Stimulated activated CD4-positive, alpha-beta T cell treated with anti-CD3 and anti-CD28 coated beads, Interleukin-2, amount 100 ng/mL, for 24 hours (primary cell): Measurements from ENCODE around the gene CCDC201.
"Not testable (repeated sequence)": the region's sequence is repeated elsewhere in the genome, so short reads cannot be mapped to it uniquely, and the experiment has no call there.

ENCODE experiments used
- DNase-seq, 2 donors: peaks; one replicate each; pipeline ENCODE4 v3.0.0-alpha.2; 2020

The CCDC201 gene

DNA sequence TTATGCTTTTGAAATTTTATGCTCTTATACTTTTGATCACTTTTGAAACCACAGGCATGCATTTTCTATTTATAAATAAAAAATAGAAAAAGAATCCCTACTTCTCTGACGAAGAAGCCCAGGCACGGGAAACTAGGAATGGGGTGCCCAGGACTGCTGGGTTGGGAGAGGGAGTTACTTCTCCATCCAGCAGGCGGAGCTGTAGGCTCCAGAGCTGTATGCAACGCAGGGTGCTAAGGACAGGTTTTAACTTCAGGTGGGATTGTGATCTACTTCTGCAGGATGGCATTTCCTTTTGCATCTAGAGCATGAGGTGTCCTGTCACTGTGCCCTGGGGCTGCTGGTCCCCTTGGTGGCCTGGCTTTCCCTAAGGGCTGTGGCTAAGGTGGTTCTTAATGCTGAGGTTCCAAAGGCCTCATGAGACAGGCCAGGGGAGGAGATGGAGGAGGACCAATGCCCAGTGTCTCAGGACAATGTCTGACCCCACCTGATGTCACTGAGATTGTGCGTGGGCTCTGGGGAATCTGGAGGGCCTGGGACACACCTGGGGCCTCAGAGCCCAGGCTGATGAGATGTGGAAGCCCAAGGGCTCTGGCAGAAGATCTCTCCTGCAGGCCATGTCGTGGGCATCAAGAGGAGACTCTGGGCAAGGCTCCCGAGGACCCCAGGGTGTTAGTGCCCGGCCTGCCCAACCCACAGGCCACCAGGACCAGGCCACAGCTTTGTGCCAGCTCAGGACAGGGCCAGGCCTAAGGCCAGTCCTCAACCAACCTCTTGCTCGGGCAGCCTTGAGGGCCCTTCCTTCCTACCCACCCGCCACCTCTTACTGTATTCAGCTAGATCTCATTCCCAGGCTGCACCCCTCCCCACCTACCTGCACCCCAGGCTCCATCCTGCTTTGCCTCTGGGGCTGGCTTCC, 507 bp downstream of the CCDC201 start:
- DNase-seq: no peak

DNA sequence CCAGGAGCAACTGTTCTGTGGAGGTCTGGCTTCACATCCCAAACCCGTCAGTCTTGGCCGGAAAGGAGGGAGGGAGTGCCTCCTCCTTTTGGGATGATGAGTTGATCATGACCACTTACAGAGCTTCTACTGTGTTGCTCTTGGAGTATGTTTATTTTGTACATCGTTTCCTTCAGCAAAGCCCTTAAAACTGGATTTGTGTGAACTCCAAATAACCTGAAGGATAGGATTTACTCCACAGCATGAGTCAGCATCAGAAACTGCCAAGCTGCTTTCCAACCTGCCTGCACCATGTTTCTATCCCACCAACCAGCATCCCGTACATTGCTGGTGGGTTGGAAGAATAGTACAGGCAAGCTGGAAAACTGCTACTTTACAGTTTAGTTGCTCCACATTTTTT, 3.5 kb downstream of the CCDC201 start:
- DNase-seq: no peak

DNA sequence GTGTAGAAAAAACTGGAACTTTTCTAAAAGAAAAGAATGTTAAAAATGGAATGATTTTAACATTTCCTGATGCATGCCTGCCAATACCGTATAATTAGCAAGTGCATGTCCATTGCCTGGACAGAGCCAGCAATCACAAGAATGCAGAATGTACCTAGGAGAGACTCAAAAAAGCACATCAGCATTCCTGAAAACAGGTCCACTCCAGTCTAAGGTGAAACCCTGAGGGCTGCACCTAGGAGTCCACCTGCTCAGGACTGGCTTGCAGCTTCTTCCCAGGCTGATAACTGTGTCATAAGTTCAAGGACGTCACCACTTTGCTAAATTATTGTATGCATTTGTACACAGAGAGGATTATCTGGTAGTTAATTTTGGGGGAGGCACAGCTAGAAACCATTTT, 5.4 kb downstream of the CCDC201 start:
- no peak for DNase-seq

DNA sequence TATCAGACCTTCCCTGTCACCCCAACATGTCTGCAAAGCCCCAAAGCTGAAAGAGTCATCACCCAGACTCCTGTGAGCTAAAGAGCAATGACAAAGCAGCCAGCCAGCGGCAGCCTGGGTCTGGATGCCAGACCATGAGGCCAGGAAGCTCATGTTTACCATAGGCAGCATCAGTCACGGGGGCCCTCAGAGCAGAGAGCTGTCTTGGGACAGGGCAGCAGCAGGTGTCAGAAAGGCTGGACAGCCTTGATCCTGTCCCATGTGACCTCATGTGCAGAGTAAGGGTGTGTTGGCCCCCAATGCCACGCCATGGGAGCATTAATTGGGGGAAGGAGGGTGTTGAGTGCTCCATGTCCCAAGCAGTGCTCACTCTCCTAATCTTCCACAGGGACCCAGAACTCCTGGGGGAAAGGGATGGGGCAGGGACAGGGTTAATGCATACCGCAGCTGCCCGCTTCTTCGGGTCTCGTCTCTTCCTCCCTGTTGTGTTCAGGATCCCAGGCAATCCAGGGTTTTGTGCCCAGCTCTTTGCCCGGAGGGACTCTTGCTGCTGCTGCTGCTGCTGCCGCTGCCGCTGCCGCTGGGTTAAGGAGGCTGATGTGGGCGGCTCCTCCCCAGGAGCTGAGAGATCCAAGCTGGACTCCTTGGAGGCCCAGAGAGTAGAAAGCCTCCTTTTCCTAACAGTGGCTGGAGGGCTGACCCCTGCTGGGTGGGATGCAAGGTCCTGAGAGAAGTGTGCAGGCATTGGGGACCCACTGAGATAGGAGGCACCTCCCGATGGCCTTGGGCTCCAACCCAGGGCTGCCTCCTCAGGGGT, 7.1 kb downstream of the CCDC201 start:
- no peak for DNase-seq

DNA sequence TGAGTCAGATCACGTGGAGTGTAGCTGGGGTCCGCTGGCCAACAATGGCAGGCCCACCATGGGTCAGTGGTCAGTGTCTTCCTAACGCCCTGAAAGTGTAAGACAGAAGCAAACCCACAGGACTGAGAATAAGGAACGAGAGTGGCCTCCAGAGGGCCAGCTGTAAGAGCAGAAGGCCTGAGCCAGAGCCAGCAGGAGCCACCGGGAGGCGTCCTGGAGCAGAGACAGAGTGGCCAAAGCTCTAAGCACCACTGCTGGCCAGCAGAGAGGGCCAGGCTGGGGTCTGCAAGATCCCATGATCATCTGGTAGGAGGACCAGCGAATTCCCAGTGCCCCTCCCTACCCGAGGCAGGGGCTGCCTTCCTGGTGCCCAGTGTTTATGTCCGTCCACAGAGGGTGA, 9.2 kb downstream of the CCDC201 start:
- DNase-seq: no peak

DNA sequence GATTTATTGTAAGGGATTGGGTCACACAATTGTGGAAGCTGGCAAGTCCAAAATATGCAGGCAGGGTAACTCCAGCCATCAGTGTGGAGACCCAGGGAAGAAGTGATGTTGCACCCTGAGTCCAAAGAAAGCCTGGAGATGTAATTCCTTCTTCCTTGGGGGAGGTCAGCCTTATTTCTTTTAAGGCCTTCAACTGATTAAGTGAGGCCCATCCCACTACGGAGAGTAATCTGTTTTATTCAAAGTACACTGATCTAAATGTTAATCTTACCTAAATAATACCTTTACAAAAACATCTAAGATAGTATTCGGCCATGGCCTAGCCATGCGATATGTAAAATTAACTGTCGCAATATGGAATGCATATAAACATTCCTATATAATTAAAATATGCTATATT, 16.0 kb downstream of the CCDC201 start:
- not testable (repeated sequence) for DNase-seq

DNA sequence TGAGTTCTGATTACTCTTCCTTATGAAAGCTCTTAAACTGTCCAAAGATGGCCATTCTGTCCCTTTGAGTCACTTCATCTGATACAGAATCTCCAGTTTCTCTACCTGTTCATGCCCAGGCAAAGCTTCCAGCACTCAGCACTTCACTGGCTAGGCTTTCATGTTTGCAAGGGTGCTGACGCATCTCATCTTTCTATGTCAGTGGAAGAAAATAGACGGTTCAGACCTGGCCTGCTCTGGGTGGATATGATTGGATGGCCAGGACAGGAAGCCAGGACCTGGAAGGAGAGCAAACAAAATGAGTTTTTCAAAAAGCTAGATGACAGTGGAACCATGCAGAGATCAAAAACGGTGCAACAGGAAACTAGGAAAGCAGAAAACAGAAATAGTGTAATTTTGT, 17.2 kb downstream of the CCDC201 start:
- DNase-seq: not testable (repeated sequence)

DNA sequence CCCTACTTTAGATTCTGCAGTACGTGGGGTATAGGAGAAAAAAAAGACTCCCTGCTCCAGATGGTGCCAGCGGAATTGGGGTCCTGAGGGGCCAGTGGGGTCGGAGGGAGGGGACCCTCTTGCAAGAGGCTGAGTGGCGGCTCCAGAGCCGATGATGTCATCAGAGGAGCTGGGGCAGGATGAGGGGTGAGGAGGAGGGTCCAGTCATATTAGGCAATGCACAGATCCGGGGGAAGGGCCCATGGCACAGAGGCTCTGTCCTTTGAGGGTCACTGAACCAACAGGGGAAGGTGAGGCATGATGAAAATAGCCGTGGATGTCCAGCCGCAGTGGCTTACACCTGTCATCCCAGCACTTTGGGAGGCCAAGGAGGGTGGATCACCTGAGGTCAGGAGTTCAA, 19.4 kb downstream of the CCDC201 start:
- not testable (repeated sequence) for DNase-seq

DNA sequence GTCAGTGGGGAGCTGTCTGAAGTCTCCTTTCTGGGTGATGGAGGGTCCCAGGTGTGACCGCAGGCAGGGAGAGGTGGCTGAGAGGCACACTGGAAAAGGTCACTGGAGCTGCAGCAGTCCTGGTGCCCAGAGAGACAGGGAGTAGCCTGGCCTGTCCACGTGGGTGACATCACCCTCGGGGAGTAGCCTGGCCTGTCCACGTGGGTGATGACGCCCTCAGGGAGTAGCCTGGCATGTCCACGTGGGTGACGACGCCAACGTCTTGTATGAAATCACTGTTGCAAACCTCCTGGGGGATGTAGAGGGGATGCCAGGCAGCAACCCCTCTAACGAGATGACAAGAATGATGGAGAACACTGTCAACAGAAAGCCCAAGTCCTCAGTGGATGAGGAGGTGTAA, 19.9 kb downstream of the CCDC201 start:
- not testable (repeated sequence) for DNase-seq

DNA sequence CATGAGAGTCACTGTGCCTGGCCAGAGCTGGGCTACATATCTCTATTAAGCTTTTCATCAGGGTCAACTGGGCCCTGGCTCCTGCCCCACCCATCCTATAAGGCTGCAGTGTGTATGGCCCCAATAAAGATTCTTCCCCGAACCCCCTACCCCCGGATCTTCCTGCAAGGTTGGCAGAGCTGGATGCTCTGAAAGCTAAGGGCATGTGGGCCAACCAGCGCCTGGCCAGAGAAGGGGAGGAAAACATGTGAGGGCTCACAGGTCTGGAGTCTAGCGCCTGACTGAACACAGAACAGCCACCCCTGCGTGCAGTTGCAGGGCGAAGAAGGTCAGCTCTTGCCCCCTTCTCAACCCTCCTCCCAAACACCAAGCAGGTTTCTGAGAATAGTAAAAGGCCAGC, 24.1 kb downstream of the CCDC201 start:
- not testable (repeated sequence) for DNase-seq

DNA sequence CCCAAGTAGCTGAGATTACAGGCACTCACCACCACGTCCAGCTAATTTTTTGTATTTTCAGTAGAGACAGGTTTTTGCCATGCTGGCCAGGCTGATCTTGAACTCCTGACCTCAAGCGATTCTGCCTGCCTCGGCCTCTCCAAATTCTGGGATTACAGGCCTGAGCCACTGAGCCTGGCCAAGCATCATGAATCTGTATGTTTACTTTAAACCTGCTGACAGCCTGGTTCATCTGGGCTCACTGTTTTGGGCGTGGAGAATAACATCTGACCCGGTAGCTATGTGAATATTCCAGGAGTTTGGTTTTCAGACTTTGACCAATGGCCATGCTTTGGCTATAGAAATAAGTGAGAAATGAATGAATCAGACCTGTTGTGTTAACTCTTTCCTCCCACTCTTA, 26.3 kb downstream of the CCDC201 start:
- not testable (repeated sequence) for DNase-seq

DNA sequence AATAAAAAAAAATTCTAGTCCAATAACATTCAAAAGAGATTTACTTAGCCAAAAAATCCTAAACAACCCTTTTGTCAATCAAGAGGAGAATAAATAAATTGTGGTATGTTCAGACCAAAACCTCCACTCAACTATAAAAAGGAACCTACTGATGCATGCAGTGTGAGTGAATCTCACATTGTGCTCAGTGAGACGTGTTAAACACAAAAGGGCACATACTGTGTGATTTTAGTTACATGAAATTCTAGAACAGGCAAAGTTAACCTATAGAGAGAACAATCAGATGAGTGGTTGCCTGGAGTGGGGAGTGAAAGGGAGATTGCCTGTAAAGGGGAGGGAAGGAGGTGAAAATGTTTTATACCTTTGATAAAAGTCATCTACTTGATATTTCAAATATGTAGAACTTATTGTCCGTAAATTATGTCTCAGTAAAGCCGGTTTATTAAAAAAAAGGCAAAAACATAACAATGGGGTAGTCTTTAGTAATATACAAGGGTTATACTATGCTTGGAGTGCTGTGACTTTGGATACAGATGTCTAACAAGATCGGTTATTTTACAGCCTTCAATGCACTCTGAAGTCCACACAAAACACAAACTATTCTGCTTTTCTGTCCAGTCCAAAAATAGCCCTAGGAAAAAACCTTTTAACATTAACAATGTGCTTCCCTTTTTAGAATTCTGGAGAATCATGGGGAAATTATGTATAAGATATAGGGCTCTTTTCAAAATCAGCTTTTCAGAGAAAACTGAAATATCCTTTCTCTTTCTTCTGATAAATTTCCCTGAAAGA, 30.8 kb downstream of the CCDC201 start:
- not testable (repeated sequence) for DNase-seq

DNA sequence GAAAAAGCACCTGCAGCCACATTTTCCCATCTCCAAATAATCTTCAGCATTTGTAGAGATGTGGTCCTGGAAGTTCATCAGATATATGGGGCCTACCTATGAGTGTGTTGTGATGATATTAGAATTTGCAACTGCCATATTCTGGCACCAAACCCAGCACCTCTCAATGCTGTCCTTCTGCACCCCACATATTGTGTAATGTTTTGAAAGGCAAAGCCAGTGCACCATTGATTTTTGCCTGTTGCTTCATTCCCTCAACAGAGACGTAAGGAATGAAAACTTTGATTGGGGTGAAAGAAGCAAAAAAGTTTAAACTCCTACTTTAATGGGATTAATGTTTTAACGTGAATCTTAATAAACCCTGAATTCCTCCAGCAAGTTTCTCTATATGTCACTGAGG, 34.0 kb downstream of the CCDC201 start:
- DNase-seq: not testable (repeated sequence)

DNA sequence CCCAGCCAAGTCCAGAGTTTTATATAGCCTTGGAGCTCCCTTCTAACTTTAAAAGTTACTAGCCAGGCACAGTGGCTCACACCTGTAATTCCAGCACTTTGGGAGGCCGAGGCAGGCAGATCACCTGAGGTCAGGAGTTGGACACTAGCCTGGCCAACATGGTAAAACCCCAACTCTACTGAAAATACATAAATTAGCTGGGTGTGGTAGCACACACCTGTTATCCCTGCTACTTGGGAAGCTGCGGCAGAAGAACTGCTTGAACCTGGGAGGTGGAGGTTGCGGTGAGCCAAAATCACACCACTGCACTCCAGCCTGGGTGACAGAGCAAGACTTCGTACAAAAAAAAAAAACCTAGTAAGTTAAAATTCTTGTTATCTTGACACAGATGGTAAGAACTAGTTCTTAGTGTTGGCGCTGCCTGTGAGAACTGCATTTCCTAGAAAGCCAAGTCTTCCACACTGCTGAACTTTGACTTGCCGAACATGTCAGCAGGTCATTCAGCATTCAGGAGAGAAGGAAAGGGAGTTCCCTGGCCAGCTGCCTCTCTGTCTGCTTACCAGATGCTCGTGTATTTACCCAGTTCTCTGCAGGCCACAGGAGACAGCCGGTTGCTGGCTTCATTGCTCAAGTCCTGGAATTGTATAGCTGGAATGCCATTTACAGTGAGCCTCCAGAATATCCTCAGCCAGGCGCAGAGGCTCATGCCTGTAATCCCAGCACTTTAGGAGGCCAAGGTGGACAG, 40.3 kb downstream of the CCDC201 start:
- DNase-seq: not testable (repeated sequence)

DNA sequence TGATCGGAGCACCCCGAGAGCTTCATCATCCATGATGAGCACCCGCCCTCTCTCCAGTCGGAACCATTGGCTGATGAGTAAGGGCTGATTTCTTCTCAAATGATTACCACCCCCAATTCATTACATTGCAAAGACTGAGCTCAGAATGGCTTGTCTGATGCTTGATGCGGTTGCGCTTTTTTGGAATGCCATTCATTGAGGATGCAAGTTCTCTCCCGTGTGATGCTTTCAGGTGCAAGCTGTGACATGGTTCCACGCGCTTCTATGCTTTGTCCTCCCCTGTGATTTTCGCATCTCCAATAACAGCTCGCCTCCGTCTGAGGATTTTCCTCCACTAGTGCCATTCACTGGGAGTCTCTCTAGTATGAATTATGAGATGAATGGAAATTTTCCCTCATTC, 43.0 kb downstream of the CCDC201 start:
- not testable (repeated sequence) for DNase-seq

DNA sequence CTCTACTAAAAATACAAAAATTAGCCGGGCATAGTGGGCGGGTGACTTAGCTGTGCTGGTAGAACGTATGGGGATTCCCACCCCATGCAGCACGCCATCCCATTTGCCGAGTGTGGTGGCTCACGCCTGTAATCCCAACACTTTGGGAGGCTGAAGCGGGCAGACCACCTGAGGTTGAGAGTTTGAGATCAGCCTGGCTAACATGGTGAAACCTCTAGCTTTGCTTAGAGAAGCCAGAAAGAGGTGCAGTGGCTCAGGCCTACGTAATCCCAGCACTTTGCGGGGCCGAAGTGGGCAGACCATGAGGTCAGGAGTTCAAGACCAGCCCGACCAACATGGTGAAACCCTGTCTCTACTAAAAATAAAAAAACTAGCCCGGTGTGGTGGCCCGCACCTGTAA, 45.2 kb downstream of the CCDC201 start:
- not testable (repeated sequence) for DNase-seq

DNA sequence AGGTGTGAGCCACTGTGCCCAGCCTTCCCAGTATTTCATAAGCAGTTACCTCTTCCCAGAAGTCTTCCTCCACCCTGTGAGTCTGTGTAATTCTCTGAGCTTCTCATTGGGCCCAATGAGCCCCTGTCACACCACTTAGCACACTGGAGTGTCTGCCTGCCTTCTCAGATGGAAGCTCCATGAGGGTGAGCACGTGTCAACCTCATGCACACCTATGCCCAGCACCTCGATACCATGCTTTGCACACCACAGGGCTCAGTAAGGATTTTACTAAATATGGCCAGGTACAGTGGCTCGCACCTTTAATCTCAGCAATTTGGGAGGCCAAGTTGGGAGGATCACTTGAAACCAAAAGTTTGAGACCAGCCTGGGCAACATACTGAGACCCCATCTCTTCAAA, 46.3 kb downstream of the CCDC201 start:
- DNase-seq: not testable (repeated sequence)

DNA sequence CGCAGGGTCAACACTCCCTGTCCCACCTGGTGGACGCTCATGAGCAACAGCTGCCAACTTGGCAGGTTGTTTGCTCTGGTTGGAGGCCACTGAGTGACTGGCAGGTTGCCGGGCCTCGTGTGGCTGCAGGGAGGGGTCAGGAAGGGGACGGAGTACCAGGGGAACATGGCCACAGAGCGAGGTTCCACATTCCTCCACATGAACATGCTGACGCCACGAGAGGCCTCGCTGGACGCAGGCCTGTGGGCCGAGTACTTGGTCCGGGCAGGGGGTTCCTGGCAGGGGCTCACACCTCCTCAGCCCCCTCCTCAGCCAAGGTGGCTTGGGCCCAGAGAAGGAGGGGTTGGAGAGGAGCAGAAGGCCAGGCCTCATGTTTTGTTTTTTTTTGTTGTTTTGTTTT, 54.1 kb downstream of the CCDC201 start:
- not testable (repeated sequence) for DNase-seq

DNA sequence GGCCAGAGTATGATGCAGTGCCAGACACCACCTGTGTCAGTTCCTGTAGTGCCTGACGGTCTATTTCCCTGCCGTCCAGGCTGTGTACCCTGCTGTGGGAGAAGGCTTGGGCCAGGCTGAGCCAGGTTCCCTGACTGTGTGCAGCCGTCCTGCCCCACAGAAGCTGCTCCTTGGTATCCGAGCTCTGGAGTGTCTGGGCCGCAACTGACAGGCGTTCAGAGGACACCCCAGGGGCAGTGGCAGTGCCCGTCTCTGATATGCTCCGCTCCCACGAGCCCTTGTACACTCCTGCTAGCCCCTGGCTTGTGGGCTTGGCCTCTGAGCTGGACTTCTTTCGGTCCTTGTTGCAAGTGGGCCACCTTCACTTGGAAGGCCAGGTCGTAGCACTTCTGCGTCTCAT, 55.0 kb downstream of the CCDC201 start:
- DNase-seq: not testable (repeated sequence)

DNA sequence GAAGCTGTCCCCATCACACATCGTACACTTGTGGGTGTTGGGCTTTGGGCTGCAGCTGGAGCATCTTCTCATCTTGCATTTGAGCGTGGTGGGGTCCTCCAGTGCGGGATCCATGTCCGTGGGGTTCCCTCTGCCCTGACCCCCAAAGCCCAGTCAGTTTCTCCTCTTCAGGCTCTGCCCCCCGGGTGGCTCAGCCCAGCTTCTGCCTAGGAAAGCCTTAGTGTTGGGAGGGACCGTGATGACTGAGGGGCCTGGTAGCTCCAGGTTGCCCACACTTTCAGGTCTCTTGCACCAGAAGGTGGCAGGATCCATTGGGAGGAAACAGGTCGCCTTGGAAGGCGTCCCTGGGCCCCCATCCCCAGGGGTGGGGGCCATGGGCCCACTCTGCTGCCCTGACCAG, 55.9 kb downstream of the CCDC201 start:
- not testable (repeated sequence) for DNase-seq

DNA sequence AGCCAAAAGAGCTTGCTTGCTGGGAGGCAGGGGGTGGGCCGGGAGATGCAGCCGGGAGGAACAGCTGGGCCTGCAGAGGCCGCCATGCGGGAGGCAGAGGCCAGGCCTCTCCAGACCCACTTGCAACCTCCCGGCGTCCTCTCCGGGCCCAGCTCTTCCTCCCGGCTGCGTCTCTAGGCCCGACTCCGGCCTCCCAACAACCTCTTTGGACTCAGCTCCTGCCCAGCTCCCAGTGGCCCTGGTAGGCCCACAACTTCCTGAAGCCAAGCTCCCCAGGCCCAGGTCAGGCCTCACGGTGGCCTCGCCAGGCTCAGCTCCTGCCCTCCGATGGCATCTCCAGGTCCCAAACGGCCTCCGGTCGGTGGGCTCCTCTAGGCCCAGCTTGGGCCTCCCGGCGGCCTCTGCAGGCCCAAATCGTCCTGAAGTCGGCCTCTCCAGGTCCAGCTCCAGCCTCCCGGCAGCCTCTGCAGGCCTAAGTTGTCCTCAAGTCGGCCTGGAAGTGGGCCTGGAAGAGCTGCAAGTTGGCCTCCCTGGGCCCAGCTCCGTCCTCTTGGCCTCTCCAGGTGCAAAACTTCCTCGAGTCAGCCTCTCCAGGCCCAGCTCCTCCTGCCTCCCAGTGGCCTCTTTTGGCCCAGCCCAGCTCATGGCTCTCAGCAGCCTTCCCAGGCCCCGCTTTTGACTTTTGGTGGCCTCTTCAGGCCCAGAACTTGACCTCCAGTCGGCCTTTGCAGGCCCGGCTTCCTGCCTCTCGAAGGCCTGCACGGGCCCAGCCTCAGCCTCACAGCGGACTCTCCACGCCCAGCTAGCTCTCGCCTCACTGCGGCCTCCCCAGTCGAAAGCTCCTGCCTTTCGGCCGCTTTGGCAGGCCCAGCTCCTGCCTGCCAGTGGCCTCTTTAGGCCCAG, 58.4 kb downstream of the CCDC201 start:
- DNase-seq: not testable (repeated sequence)
